ENCODE data around the gene PLEKHA6.

Gene PLEKHA6

DNA sequence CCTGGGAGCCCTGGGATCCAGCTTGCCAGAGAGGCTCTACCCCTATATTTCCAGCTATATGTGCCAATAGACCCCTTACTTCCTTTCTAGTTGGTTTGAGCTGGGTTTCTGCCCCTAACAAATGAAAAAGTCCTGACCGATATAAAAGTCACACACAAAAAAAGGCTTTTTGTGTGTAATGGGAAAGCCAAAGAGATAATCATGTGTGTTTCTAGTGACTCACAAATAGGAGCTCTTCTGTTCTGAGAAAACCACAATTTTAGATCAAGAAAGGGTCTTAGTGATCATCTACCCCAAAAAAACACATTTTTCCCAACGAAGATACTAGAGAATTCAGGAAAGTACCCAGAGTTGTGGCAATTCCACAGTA, 23.0 kb upstream of the PLEKHA6 start:
- DNase-seq, result no peak

DNA sequence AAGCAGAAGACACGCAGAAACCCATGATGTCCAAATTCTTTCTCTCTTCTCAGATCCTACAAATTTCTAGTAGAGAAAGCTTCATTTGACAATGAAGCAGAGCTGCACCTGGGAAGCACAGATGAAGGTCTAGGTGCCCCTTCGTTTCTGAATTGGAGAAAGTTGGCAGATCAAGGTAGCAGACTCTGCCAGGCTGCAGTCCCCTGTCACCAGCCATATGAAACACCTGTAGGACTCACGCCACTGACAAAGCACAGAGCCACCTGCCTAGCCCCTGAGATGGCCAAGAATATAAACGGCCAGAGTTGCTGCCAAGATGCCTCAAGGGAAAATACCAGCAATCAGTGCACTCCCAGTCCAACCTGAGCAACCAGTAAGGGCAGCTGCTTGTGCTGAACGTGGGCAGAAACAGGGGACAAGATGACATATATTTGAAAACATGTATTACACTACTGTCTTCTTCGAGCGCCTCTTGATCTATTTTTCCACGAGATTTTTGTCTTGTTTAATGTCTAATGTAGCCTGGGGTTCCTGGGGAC, 20.6 kb upstream of the PLEKHA6 start:
- no peak for DNase-seq

- peak; percentile 35 for DNase-seq
Measured at GRCh38 chr1:204377800-204378668, 18.3 kb upstream of the PLEKHA6 start.

DNA sequence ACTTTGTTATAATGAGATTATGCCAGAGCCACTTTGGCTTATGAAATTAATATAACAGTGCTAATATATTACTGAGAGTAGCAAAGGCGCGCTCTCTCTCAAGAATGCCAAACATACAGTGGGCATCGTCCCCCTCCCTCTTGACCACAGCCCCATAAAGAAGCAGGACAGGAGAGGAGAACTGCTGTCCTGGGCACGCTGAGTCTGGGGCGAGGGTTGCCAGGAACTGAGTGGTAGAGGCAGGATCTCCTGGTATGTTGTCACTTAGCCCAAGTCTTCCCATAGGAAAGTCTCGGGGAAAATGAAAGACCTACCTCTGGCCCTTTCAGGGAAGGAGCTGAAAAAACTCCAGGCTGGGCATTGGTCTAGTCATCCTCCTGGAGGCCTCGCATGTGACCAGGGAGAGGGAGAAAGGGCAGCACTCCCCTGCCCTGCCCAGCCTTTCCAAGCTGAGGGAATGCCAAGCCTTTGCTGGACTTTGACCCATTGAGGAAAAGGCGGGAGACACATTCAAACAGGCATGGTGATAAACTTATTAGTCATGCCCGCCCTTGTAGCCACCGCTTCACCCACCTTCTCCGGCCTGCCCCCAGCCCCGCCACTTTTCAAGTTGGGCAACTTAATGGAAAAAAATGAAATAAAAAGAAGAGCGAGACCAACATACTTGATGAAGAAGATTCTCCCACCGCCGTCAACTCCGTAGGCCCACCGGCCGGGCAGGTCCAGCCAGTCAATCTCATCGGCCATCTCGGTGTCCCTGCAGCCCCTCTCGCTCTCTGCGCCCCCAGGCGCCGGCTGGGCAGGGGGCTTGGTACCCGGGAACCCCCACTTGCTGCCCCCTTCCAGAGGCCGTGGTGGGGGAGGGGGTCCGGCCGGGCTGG, 17.4 kb upstream of the PLEKHA6 start:
- DNase-seq, result no peak

- no peak for DNase-seq
Measured at GRCh38 chr1:204376465-204376864, 16.7 kb upstream of the PLEKHA6 start.

- no peak for DNase-seq
Measured at GRCh38 chr1:204373911-204374310, 14.2 kb upstream of the PLEKHA6 start.

DNA sequence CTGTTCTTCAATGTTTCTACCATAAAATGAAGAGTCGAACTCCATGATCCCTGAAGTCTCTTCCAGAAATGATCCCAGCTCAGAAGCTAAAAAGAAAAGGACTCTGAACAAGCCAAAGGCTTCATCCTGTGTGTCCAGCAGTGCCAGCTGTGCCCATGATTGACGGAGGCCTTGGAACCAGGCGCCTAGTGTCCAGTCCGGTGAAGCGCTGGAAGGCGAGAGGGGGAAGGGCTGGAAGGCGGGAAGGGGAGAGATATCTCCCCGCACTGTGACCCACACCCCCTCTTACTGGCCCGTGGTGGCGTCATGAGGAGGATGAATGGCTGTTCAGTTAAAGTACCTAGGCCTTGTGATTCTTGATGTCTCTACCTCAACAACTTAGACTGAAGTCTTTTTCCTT, 10.4 kb upstream of the PLEKHA6 start:
- DNase-seq, result no peak

DNA sequence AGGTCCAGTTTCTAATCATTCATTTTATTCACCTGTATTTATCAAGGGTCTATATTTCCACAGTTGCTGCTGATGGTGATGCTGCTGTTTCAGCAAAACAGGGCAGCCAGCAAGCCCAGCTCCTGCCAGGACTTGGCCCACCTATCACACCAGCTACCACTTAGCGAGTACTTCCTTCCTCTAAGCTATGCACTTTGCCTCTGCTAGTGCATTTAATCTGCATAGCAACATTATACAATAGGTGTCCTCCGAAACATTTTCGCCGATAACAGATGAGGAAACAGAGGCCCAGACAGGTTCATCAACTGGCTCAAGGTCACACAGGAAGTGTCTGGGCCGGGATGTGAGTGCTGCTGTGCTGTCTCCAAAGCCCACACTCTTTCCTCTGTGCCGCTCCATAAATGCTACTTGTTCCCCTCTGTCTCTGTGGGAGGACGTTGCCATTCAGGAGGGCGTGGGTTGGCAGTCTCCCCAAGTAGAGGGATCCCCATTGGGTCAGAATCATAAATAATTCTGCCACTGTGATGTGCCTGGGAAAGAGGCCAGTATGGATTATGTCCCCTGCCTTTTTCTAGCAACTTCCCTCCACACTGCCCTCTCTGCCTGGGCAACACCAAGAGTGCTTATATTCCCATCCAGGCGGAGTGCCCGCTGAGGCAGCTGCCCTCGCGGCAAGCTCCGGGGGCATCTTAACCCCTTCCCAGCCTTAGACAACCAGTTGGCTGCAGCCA, 9.4 kb upstream of the PLEKHA6 start:
- no peak for DNase-seq

- no peak for DNase-seq
Measured at GRCh38 chr1:204367956-204368355, 8.2 kb upstream of the PLEKHA6 start.

- no peak for DNase-seq
Measured at GRCh38 chr1:204367193-204367858, 7.6 kb upstream of the PLEKHA6 start.

- no peak for DNase-seq
Measured at GRCh38 chr1:204366759-204367158, 7.0 kb upstream of the PLEKHA6 start.

DNA sequence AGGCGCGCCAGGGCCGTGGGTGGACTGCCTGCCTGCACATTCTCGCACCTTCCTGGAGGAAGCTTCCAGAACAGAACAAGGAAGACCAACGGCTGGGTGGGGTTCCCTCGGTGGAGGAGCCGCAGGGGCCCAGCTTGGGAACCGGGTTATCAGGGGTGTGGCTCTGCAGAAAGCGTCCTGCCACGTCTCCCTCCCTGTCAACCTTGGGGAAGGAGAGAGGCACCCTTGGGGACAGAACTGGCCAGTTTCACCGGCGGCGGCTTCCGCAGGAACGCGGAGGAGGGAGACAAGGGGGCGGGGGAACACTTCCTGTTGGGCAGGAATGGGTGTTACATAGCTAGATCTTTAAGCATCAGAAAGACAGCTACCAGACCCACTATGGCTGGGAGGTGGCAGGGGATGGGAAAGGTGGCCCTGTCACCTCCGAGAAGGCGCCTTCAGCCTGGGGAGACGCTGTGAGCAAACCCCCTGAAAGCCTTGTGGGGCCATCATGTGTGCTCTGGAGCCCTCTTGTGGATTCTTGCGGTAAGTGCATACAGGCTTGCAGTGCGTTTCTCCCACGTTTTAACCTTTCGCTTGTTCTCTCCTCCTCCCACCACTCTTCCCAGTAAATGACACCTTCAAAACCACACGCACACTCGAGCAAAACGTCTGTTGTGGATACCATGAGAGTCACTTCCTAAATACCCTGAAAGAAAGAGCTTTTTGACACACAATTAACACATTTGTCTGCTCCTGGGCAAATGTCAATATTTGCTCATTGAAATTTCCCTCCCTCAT, 3.8 kb upstream of the PLEKHA6 start:
- no peak for DNase-seq

GRCh38 chr1:204362984-204363334, 3.2 kb upstream of the PLEKHA6 start:
- DNase-seq, result no peak

GRCh38 chr1:204361781-204362180, 2.1 kb upstream of the PLEKHA6 start:
- no peak for DNase-seq

- DNase-seq, result no peak
Measured at GRCh38 chr1:204361341-204361771, 1.6 kb upstream of the PLEKHA6 start.

DNA sequence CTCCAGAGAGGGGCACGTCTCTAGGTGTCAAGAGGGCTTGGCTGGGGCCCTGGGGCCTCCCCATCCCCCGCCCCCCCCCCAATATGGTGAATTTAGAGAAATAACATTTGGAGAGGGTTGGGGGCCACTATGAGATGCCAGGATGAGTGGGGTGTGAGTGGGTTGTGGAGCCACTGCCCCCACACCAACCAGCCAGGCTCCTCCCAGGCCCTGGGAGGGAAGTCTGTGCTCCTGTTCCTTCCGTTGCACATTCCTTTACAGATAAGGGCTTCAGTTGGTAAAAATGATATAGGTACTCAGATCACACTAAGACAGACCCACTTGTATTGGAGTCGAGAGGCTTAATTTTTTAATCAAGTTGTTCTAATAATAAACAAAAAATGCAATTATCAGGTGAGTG, 585 bp upstream of the PLEKHA6 start:
- no peak for DNase-seq

DNA sequence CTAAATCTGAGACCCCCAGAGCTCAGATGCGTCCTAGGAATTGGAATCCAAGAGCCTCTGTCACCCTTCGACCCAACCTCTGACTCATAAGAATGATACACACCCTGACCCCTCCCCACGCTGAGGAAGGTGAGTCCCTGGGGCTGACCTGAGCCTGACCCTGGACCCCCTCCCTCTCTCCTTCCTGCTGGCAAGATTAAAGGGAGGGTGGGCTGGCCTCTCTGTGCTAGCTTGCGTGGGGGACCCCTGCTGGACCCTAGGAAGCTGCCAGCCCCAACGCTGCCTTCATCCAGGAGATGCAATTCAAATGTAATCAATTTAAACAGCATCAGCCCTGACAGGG, 627 bp downstream of the PLEKHA6 start:
- DNase-seq, result no peak

- no peak for DNase-seq
Measured at GRCh38 chr1:204358605-204359004, 1.1 kb downstream of the PLEKHA6 start.

DNA sequence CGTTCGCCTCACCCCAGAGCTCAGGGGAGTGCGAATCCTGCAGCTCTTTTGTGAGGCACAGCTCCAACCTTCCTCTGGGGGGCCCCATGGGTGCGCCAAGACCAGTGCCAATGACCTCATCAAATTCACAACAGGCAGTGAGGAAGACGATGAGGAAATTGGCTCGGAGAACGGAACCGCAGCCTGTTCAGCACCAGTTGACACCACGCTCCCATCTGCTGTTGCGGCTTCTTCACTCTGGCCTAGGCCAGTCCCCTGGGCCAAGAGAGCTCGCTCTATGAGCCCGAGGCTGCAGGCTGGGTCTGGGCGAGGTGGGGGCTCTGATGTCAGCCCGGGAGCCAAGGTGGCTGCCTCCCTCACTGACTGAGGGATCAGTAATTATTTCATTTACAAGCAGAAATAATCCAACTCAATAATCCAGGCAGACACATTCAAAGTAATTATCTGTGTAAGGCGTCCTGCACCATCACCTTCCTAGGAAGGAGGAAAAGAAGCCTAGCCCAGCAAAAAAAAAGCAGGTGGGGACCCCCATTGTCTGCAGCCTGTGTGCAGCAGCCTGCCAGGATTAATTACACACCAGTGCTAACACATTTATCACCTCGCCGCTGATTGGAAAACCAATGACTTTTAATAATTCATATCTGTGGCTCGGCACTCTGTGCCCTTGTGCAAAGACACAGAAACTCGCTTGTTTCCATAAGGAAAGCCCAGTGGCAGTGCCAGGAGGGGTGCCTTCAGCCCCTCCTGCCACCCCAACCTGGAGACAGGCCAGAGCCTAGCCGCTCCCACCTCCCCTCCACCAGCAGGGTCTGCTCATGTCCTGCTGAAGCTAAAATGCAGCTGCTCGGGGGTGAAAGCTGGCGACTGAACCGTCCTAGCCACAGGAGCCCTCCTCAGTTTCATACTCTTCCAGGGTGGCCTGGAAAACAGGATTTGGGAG, 1.9 kb downstream of the PLEKHA6 start:
- no peak for DNase-seq

DNA sequence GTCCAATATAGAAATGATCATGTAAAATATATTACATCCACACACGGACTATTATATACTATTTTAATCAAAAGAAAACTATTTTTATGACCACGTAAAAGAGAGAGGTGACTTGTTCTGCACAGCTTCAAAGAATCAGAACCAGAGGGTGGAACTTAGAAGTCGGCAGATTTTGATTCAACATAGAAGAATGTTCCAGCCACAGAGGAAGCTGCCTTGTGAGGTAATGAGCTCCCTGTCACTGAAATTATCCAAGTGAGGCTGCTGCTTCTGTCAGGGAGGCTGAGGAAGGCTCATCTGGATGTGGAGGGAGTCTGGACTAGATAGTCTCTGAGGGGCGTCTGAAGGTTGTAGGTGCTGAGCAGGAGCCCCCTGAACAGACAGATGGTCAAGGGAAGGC, 2.7 kb downstream of the PLEKHA6 start:
- no peak for DNase-seq

DNA sequence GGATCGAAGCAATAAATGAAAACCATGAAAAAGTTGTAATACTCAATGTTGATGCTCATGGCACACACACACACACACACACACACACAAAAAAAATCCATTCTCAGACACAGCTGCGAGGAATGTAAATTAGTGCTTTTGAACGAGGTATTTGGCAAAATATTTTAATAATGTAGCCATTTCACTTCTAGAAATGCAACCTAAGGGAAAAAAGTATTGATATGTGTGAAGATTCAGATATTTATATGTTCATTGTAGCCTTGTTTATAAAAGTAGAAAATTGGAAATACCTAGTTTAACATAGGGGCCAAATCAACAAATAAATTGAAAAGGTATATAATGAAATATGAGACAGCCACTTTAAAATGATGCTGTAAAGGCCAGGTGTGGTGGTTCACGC, 3.8 kb downstream of the PLEKHA6 start:
- no peak for DNase-seq

All from activated gamma-delta T cell (primary cell).